Activated CD8-positive, alpha-beta memory T cell treated with anti-CD3 and anti-CD28 coated beads for 36 hours (primary cell): ENCODE results near the gene OPCML. TPM values are rescaled to one million over a fixed set of nuclear protein-coding genes. Genes with fewer than 3 reads are reported as not detected.

ENCODE experiments used
- CTCF ChIA-PET: fragments of 350-600 bp; sonication (Branson Sonifier 250); formaldehyde crosslinking; loops from one replicate; lab custom pipeline; 2021; ENCODE audit warnings: antibody characterized with exemption; lab: Charles Lee
- POLR2A ChIA-PET: fragments of 350-600 bp; sonication (Branson Sonifier 250); formaldehyde crosslinking; loops from one replicate; lab custom pipeline; 2021; ENCODE audit warnings: antibody characterized with exemption; lab: Charles Lee
- total RNA-seq, 2 experiments: library from RNA; stranded (reverse); gene quantifications; one replicate each; pipeline ENCODE4 v1.2.3, GENCODE V29; 2021

Gene OPCML
- total RNA-seq, 2 experiments from 2014 or later: not detected

DNA sequence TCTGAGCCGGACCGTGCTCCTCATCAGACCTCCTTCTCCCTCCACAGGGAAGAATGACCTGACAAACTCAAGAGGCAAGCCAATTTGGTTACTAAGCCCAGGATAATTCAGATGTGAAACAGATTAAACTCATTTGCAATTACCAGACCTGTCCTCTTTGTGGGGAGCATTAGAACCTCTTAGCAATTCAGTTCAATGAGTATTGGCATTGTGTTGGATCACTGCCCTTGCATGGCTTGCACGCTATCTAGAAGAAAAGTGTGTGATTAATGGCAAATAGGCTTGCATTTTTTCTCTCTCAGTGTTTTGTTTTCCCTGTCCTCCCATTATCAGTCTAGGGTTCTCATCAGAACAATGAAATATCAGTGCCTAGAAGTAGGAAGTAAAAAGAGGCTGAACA, 365.6 kb downstream of the OPCML start:
- ChIA-PET POLR2A (no interaction called here), CTCF (no interaction called here)

DNA sequence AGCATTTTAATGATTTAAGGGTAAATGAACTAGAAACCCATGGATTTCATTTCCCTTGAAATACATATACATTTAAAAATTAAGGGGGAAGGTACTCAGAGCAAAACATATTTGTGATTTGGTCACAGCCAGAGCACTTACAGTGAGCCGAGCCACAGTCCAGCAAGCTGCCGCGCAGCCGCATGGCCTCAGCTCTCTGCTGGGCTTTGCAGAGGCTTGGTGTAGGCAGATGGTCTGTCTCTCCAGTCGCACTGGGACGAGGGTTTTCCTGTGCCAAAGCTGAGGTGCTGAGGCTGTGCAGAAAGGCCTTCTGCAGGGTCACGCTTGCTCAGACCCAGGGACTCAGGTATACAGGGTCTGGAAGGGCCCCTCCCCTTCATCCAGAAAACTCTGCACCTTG, 367.3 kb downstream of the OPCML start:
- ChIA-PET POLR2A (no interaction called here), CTCF (no interaction called here)

DNA sequence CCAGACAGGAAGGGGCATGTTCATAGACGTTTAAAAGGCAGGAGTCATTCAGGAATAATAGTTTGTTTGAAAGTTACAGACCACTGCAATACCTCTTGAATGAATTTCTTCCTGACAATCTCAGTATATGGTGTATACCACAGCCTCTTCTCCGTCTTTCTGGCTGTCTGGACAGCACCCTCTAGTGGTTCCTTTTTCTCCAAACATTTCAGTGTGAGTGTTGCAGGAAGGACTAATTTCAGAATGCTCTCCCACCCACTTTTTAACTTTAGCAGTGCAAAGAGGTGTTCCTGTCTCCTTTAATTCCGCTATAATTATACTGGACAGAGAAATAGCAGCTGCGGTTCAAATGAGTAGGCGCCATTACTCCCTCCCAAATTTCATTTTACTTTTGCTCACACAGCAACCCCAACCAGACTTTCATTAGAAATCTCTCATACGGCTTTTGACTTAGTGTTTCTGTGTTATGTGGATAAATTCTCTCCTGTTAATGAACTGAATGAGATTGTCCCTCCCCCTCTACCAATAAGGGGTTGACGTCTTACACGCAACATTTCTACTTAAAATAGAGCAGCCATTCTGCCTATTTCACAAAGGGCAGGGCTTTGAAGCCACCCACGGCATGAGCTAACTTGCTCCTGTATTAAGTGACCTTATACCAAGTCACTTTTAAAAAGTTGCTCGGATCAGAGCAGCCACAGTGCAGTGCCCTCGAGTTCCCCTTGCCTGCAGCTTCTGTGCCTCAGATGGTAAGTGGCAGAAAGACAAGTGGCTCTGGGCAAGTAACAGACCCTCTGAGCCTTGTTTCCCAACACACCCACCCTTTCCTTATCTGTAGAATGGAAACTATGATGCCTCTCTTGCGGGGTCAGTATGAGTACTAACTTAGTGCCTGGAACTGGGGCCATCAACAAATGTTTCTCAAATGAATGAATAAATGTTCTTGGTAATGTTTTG, 368.6 kb downstream of the OPCML start:
- CTCF ChIA-PET: no interaction called here
- POLR2A ChIA-PET: no interaction called here

DNA sequence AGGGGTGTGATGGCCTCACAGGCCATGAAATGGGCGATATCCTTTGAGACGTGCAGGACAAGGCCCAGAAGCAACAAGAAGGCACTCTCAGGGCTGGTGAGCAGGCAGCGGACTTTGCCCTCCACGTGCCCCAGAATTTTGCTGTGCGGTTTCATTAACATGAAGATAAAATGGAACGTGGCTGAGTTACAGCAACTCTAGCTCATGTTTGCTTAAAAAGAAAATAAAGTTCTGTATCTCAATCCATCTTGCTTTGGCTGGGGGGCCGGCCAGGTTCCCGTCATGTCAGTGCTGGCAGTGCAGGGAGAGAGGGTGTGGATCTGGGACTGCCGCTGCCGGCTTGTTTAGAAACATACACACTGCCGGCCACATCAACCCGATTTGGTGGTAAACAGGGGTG, 370.1 kb downstream of the OPCML start:
- ChIA-PET POLR2A (no interaction called here), CTCF (no interaction called here)

DNA sequence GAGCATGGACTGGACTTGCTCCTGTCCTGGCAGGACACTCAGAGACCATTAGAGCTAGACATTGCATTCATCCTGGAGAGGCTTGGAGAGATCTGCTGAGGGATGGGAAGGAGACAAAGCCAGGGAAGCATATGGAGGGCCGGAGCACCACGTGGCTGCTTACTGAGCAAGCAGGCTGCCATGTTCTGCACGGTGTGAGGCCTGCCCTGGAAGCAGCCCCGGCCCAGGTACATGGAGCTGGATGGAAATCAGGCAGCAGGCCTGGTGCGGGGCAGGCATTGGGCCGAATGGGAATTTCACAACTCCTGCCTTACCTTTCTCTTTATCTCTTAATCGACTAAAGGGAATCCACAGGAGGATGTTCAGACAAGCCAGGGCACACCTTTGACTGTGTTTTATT, 371.5 kb downstream of the OPCML start:
- CTCF ChIA-PET: no interaction called here
- POLR2A ChIA-PET: no interaction called here

DNA sequence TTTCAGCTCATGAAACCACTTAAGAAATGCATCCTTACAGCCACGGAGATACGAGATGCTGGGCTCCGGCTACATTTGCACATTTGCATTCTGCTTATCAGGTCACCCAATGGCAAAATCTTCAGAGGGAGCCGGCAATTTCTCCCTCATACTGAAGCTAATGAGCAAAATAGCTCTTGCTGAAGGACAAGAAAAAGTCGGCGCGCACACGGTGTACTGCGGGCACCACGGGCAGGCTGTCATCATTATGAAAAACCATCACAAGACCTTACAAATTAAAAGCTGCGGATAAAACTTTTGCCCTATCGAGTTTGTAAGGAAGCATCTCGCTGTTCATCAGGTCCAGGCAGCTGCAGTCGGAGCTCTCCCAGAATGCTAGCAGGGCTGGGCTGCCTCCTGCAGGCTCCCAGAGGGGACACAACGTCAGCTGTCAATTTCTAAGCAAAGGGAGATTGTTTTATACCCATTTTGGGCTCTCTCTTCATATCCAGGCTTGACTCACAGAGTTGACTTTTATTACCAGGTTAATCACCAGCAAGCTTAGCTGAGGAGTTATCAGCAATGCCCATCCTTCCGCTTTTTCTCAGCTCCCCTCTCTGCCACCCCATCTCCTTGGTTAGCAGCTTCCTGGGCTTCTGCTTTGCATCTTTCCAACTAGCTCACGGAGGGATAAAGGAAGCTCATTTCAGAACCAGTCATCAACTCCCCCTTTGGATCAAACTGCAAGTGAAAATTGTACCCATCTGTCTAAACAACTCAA, 375.1 kb downstream of the OPCML start:
- POLR2A ChIA-PET: no interaction called here

DNA sequence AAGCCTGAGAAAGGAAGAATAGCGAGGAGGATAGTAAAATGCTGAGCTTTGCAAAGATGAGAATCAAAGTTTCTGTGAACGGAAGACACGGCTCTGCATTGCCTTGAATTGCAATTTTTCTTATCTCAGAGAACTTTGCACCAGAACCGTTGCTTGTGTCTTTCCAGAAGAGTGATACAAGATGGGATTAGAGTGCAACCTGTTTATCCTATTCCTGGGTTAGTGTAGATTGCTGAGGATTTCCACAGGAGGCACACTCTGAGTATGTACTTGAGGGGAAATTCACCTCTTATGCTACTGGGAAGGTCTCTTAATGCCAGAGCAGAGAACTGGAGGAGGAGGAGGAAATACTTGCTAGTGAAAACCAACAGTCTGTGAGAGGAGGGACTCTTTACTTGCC, 377.5 kb downstream of the OPCML start:
- CTCF ChIA-PET: no interaction called here
- POLR2A ChIA-PET: no interaction called here

More for the DNA sequence above, 375.1 kb downstream of the OPCML start:
- CTCF ChIA-PET: no interaction called here

DNA sequence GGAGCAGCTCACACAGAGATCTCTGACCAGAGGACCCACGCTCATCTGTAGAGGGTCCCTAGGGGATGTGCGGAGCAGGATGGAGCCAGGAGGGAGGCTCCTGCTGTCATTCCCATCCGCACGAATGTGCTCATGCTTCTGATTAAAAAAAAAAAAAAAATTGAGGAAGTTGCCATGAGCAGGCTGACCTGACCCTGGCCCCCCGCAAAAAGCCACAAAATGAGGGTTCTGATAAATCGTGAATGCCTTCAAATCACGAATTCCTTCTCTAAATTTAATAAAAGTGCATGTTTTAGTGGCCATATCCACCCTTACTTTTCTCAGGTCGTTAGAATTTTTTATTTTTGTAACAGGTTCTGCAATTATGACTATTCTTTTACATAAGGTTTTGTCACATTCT, 378.2 kb downstream of the OPCML start:
- CTCF ChIA-PET: no interaction called here
- POLR2A ChIA-PET: no interaction called here

DNA sequence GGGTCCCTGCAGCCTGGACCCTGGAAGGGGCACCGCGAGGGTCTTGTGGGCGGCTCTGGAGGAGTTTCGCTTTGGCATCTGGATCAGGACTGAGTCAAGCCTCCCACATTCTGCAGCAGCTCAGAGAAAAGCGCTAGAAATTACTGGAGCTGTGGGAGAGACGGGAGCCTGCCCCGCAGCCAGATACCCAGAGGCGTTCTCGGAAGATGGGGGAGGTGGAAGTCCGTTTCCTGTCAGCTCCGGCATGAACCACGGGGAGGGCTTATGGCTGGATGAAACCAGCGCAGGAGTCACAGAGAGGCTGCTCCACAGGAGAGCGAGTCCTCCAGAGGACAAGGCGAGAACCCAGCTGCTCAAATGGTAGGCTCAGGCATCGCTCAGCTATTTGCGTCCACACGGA, 379.3 kb downstream of the OPCML start:
- CTCF ChIA-PET: no interaction called here
- POLR2A ChIA-PET: no interaction called here

DNA sequence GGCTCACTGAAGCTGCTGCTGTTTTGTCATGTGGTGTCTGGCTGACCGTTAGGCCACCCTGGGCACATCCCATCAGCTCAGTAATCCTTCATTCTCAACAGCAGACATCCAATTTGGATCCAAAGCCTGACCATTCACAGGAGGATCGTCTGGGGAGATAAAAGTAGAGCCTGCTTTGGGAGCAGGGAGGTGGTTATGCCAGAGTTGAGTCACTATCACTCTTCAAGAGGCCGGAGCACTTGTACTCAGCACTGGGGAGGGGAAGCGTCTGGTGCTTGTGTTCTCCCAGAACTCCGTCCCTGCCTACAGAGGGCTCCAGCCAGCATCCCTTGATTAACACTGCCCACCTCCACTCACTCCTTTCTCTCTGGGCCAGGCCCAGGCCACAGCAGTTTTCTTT, 382.6 kb downstream of the OPCML start:
- CTCF ChIA-PET: no interaction called here
- POLR2A ChIA-PET: no interaction called here

DNA sequence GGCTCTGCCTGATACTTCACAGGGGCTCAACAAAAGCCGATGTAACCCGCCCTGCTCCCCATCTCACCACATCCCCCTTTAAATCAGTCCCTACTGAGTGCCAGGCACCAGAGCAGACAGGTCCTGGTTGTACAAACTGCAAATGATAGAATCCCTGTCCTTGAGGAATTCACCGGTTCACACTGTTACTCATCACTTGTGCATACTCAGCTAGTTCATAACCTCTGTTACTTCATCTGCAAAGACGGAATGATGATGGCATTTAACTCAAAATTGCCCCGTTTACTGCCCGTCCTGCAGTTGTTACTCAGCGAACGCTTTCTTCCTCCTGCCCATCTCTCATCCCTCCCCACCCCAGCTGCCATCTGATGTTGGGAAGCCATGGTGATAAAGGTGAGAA, 384.7 kb downstream of the OPCML start:
- CTCF ChIA-PET: interaction anchor here (1.2 kb wide), 1 partner anchor 13 kb away, joined by 3 read pairs; no protein-coding TSS in a partner anchor

DNA sequence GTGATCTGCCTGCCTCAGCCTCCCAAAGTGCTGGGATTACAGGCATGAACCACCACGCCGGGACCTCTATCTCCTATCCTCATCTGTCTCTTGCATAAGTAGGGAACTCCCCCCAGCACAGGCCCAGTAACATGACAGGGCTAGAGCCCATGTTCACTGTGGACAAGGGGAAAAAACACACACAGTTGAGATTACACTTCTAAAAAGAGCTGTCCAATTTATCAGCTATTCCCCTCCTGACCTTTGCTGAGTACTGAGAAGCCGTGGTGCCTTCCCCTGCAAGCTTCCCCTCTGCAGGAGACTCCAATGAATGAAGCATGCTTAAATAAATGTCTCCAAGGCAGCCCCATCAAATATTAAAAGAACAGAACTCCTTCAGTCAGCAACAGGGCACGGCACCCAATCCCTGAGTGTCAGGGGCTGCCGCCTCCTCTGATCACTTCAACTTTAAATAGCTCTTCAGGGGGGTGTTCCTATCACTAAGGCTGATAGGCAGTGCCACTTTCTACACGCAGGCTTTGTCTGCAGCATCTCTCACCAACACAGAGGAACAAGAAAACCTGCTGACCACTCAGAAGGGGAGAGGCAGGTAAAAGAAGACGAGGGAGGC, 385.5 kb downstream of the OPCML start:
- POLR2A ChIA-PET: no interaction called here
- CTCF ChIA-PET: interaction anchor here (1.2 kb wide), 1 partner anchor 12 kb away, joined by 3 read pairs; no protein-coding TSS in a partner anchor

More for the DNA sequence above, 384.7 kb downstream of the OPCML start:
- POLR2A ChIA-PET: no interaction called here

DNA sequence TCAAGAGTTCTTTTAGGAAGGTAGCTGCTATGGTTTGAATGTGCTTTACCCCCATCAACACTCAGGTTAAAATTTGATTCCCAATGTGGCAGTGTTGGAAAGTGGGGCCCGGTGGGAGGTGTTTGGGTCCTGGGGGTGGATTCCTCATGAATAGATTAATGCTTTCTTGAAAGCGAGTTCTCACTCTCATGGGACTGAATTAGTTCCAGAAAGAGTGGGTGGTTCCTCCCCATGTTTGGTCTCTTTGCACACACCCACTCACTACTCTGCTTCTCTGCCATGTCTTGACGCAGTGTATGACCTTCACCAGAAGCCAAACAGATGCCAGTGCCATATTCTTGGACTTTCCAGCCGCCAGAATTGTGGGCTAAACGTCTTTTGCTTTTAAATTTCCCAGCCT, 394.4 kb downstream of the OPCML start:
- ChIA-PET POLR2A (no interaction called here), CTCF (no interaction called here)

DNA sequence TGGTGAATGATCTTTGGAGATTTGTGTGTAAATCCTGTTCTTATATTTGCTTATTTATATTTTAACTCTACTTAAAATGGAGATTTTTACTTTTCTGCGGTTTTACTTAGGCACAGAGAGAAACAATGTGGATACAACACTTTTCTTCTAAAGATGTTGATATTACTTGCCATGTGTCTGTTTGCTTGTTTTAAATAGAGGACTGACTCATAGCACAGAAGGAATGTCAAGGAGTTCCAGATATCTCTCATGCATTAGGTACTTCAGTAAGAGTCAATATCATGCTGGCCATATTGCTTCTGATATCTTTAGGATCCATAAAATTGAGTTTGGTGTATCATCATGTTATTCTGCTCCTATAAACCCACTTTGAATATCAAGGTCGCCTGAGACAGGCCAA, 395.0 kb downstream of the OPCML start:
- CTCF ChIA-PET: no interaction called here
- POLR2A ChIA-PET: no interaction called here

DNA sequence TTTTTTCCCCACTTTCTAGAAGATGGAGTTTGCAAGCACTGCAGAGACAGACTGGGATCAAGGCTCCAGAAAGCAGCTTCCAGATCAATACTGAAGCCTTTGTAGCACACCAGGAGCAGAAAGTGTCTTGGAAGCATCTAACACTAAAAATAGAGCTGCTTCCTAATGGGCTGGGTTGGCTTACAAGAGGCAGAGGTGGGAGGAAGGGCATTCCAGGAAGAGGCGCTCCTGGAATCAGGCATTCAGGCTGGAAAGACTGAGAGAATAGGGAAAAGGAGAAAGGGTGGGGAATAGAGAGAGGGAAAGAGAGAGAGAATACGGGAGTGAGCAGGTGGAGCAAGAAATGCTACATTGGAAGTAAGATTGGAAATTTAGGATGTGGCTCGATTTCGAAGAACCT, 395.9 kb downstream of the OPCML start:
- ChIA-PET POLR2A (no interaction called here), CTCF (no interaction called here)

DNA sequence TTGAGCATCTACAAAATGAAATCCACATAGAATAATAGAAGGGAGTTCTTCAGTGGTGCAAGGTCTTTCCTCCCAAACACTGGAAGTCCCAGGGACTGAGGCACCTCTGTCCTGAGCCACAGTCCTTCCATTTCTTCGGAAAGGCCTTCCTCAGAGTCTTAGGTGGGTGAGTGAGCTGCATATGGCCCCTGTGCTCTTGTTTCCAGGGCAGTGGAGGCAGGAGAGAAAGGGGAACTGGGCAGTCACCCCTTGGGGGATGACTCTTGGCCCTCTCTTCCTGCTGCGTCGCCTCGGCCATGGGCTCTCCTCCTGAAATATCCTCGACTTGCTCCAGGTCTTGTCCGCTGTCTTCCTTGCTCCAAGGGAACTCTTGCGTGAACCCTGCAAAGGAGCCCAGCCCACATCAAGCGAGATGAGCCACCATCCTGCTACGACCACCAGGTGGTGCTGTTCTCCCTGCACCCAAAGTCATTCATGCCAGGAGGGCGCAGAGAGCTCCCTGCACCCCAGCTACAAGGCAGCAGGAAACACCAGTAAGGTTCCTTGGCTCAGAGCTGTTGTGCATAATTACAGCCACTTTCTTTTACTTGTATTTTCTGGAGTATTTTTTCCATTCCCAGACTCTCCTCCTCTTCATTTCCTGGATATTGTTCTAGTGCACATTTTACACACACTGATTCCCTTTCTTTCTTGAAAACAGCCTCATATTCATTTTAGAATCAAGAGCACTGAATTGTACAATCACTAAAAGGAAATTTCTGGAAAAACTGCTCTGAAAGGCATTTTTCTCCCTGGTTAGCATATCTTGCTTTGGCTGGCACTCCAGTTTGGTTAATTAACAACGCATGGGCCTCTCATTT, 397.8 kb downstream of the OPCML start:
- CTCF ChIA-PET: interaction anchor here (0.6 to 2.0 kb wide), 5 partner anchors 13 to 703 kb away, joined by 3 to 10 read pairs (median 3); no protein-coding TSS in a partner anchor
- POLR2A ChIA-PET: no interaction called here

DNA sequence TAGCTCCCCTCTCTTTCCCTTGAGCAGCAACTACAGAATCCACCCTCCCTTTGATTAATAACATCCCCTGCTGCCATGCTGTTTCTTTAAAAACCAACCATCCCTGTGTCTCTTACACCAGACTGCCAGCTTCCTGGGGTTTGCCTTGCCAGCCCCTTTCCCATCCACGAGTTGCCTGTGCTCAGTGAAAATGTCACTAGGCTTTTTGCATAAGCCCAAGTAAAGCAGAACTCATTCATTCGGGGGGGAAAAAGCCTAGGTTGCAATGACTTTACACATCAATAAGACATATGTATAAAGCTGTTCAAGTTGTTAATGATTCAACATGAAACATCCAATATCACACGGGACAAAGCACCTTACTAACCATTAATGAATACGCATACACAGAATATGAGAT, 398.7 kb downstream of the OPCML start:
- ChIA-PET POLR2A (no interaction called here), CTCF (interaction anchor here (2.0 kb wide), 1 partner anchor 702 kb away, joined by 10 read pairs; no protein-coding TSS in a partner anchor)

DNA sequence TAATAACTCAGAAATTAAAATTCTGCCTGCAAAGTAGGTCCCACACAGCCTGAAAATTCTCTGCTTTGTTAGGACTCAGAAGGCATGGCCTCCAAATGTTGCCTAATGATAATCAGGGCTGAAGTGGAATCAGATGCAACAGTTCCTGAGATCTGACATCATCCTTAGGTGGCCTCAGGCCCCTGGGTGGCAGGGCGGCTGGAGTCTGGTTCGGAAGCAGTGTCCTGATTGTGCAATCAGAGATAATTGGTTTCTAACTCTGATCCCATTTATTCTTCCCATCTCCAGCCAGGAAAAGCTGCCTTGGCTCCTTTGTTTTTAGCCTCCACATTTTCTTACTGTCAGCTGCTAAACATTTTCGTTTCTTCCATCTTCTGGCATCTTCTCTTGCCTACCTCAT, 399.3 kb downstream of the OPCML start:
- CTCF ChIA-PET: interaction anchor here (2.0 kb wide), 1 partner anchor 703 kb away, joined by 10 read pairs; no protein-coding TSS in a partner anchor
- POLR2A ChIA-PET: no interaction called here

DNA sequence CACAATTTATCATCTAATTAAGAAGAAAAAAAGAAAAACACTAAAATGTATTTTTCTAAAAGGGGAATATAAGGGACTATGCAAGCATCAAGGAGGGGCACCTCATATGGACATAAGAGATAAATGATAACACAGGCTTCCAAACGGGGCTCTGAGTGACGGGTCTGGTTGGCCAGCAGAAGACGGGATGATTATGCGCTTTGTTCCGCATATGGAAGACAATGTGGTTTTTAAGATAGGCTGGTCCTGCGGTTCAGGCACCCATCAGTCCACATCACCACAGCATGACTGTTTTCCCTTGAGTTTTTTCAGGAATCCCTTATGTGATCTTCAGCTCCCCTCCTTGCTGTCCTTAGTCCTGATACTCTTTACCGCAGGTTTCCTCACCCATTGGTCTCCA, 404.6 kb downstream of the OPCML start:
- ChIA-PET CTCF (no interaction called here), POLR2A (no interaction called here)
